ENCODE results near the gene CTRB2. TPM values are rescaled to one million over a fixed set of nuclear protein-coding genes. Genes with fewer than 3 reads are reported as not detected.

The CTRB2 gene
- total and polyA plus RNA-seq, 2 of the 8 experiments (the other 6 are each of a cell fraction or from before 2014, with no cell fraction given) = not detected

DNA sequence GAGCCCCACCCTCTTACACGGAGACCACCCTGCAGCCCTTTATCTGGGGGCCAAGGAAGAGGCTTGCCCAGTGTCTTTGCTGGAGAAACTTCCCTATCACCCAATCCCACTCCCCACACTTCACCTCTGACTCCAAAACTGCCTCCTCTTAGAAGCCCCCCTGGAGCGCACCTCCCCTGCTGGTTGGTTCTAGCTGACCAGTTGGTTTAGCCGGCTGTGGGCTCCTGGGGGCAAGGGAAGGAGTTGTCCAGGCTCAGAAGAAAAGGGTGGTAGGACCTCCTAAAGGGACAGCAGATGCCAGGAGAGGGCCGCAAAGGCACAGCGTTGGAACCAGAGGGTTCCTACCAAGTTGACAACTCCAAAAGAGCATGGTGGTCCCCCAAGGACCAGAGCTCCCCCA, 42.5 kb upstream of the CTRB2 start (continued):
- TF ChIP-seq, protein P1, sequence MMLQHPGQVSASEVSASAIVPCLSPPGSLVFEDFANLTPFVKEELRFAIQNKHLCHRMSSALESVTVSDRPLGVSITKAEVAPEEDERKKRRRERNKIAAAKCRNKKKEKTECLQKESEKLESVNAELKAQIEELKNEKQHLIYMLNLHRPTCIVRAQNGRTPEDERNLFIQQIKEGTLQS (IDR thresholded peaks at IDR 0.05; ENCODE audit: insufficient read depth, low read depth, low read length) = no peak
- TF ChIP-seq CHD2 (IDR thresholded peaks at IDR 0.05; ENCODE audit: low read length) = no peak
- no peak for TF ChIP-seq JUN (IDR thresholded peaks at IDR 0.05; ENCODE audit: low read depth, low read length)
- no peak for TF ChIP-seq RAD21 (IDR thresholded peaks at IDR 0.05 in 1 of 2, conservative IDR thresholded peaks at IDR 0.05 in 1 of 2; ENCODE audit: low read depth in 2 of 2, low read length in 2 of 2)
- no peak for TF ChIP-seq SRF (IDR thresholded peaks at IDR 0.05; ENCODE audit: low read depth, low read length)
- no peak for TF ChIP-seq GTF2F1 (IDR thresholded peaks at IDR 0.05; ENCODE audit: borderline replicate concordance, low read depth, low read length)
- TF ChIP-seq NRF1 (IDR thresholded peaks at IDR 0.05; ENCODE audit: low read depth, low read length) = no peak
- no peak for TF ChIP-seq ZNF274 (IDR thresholded peaks at IDR 0.05; ENCODE audit: borderline replicate concordance, extremely low read depth, low read length)
- no peak for TF ChIP-seq HDAC2 (IDR thresholded peaks at IDR 0.05; ENCODE audit: borderline replicate concordance in 1 of 2, low read depth in 2 of 2, low read length in 2 of 2)
- TF ChIP-seq BRCA1 (IDR thresholded peaks at IDR 0.05; ENCODE audit: low read depth, low read length) = no peak
